WTC11 (cell line): ENCODE data around the gene DBNL. TPM values are rescaled to one million over a fixed set of nuclear protein-coding genes. Genes with fewer than 3 reads are reported as not detected.

Experiments
- ATAC-seq: fragments of 200-7000 bp; cut with Tn5 transposase; 2 replicates; pipeline ENCODE4 v1.10.0; 2021; ENCODE audit warnings: mild to moderate bottlenecking, moderate library complexity
- CTCF ChIA-PET: fragments of 300-600 bp; sonication (Branson Sonifier 250); formaldehyde crosslinking; loops from one replicate; lab custom pipeline; 2021; ENCODE audit warnings: antibody characterized with exemption; lab: Charles Lee
- POLR2A ChIA-PET: fragments of 350-600 bp; sonication (Branson Sonifier 250); formaldehyde crosslinking; loops from one replicate; lab custom pipeline; 2021; ENCODE audit warnings: antibody characterized with exemption; lab: Charles Lee
- DNase-seq: peaks from one replicate; pipeline ENCODE4 v3.0.0; 2021; ENCODE audit warnings: low spot score
- H3K27ac Mint-ChIP-seq: 2 replicates; pipeline ENCODE4 v1.8.0; 2021; ENCODE audit warnings: mixed read lengths
- H3K27me3 Mint-ChIP-seq: 2 replicates; pipeline ENCODE4 v1.8.0; 2021; ENCODE audit warnings: low read depth, mild to moderate bottlenecking, moderate library complexity, mixed read lengths
- H3K36me3 Mint-ChIP-seq: 2 replicates; pipeline ENCODE4 v1.8.0; 2021; ENCODE audit warnings: mixed read lengths
- H3K4me1 Mint-ChIP-seq: 2 replicates; pipeline ENCODE4 v1.8.0; 2022; ENCODE audit warnings: mixed read lengths
- H3K4me3 Mint-ChIP-seq: 2 replicates; pipeline ENCODE4 v1.8.0; 2021; ENCODE audit warnings: mild to moderate bottlenecking, moderate library complexity, mixed read lengths
- H3K9me3 Mint-ChIP-seq: 2 replicates; pipeline ENCODE4 v1.8.0; 2021; ENCODE audit warnings: mixed read lengths
- CBFB ChIP-seq: sonication (generic); formaldehyde crosslinking; IDR thresholded peaks from 2 replicates; pipeline ENCODE4 v1.8.1; 2022; ENCODE audit warnings: mild to moderate bottlenecking, low read depth, missing genetic modification reagents
- E2F4 ChIP-seq: sonication (generic); formaldehyde crosslinking; IDR thresholded peaks from 2 replicates; pipeline ENCODE4 v1.8.1; 2022; ENCODE audit warnings: low read depth, mild to moderate bottlenecking, moderate library complexity, missing genetic modification reagents, borderline replicate concordance
- ELF4 ChIP-seq: sonication (generic); formaldehyde crosslinking; IDR thresholded peaks from 2 replicates; pipeline ENCODE4 v1.8.1; 2022; ENCODE audit warnings: low read depth, mild to moderate bottlenecking, moderate library complexity, missing genetic modification reagents
- EMX1 ChIP-seq: fragments of 250-450 bp; sonication (Bioruptor Pico); IDR thresholded peaks from 2 replicates; pipeline ENCODE4 v1.8.0; 2021; ENCODE audit warnings: mild to moderate bottlenecking
- ESRRA ChIP-seq: sonication (generic); formaldehyde crosslinking; IDR thresholded peaks from 2 replicates; pipeline ENCODE4 v1.8.1; 2022; ENCODE audit warnings: mild to moderate bottlenecking, missing genetic modification reagents, borderline replicate concordance
- ETV6 ChIP-seq: sonication (generic); formaldehyde crosslinking; IDR thresholded peaks from 2 replicates; pipeline ENCODE4 v1.8.1; 2022; ENCODE audit warnings: mild to moderate bottlenecking, missing genetic modification reagents
- FOXK1 ChIP-seq: sonication (generic); formaldehyde crosslinking; IDR thresholded peaks from 2 replicates; pipeline ENCODE4 v1.8.0; 2022; ENCODE audit warnings: mild to moderate bottlenecking, moderate library complexity, missing genetic modification reagents
- FOXP4 ChIP-seq: sonication (generic); formaldehyde crosslinking; IDR thresholded peaks from 2 replicates; pipeline ENCODE4 v1.8.0; 2022; ENCODE audit warnings: mild to moderate bottlenecking, missing genetic modification reagents
- GTF2I ChIP-seq: fragments of 250-450 bp; sonication (Bioruptor Pico); conservative IDR thresholded peaks from 2 replicates; pipeline ENCODE4 v1.4.0; 2021; ENCODE audit warnings: mild to moderate bottlenecking
- IRF2 ChIP-seq: sonication (generic); formaldehyde crosslinking; IDR thresholded peaks from 2 replicates; pipeline ENCODE4 v1.8.0; 2022; ENCODE audit warnings: low read depth, missing genetic modification reagents, borderline replicate concordance
- KAT7 ChIP-seq: sonication (generic); formaldehyde crosslinking; IDR thresholded peaks from 2 replicates; pipeline ENCODE4 v1.8.1; 2023; ENCODE audit warnings: missing genetic modification reagents, mild to moderate bottlenecking, borderline replicate concordance
- PRRX2 ChIP-seq: fragments of 250-450 bp; sonication (Bioruptor Pico); IDR thresholded peaks from 2 replicates; pipeline ENCODE4 v1.8.0; 2021; ENCODE audit warnings: mild to moderate bottlenecking
- SMAD4 ChIP-seq: sonication (generic); formaldehyde crosslinking; IDR thresholded peaks from 2 replicates; pipeline ENCODE4 v1.8.0; 2022; ENCODE audit warnings: mild to moderate bottlenecking, missing genetic modification reagents
- SOX15 ChIP-seq: fragments of 250-450 bp; sonication (Bioruptor Pico); IDR thresholded peaks from 2 replicates; pipeline ENCODE4 v1.9.0; 2021; ENCODE audit warnings: mild to moderate bottlenecking
- ZNF263 ChIP-seq: sonication (generic); formaldehyde crosslinking; IDR thresholded peaks from 2 replicates; pipeline ENCODE4 v1.8.1; 2022; ENCODE audit warnings: low read depth, mild to moderate bottlenecking, moderate library complexity, missing genetic modification reagents
- ZNF281 ChIP-seq: sonication (generic); formaldehyde crosslinking; IDR thresholded peaks from 2 replicates; pipeline ENCODE4 v1.8.0; 2023; ENCODE audit warnings: mild to moderate bottlenecking, missing genetic modification reagents
- ZNF396 ChIP-seq: fragments of 250-450 bp; sonication (Bioruptor Pico); IDR thresholded peaks from 2 replicates; pipeline ENCODE4 v1.8.0; 2021; ENCODE audit warnings: mild to moderate bottlenecking, moderate library complexity, borderline replicate concordance
- ZNF416 ChIP-seq: fragments of 250-450 bp; sonication (Bioruptor Pico); IDR thresholded peaks from 2 replicates; pipeline ENCODE4 v1.9.0; 2021; ENCODE audit warnings: mild to moderate bottlenecking, inconsistent platforms
- ZSCAN18 ChIP-seq: fragments of 250-450 bp; sonication (Bioruptor Pico); IDR thresholded peaks from 2 replicates; pipeline ENCODE4 v2.1.2; 2022; ENCODE audit warnings: mild to moderate bottlenecking, moderate library complexity
- total RNA-seq: library from RNA; stranded (reverse); gene quantifications from 3 replicates; pipeline ENCODE4 v1.2.3, GENCODE V29; 2021

Gene DBNL
- total RNA-seq, 1 experiment from 2014 or later = 36.1 TPM

- no peak for TF ChIP-seq CBFB (CRISPR knock-in tag)
- no peak for TF ChIP-seq IRF2
- no peak for TF ChIP-seq PRRX2
- no peak for TF ChIP-seq SOX15 (CRISPR knock-in tag)
- no peak for TF ChIP-seq ELF4
- H3K27ac Mint-ChIP-seq = no peak overlapping the region
- peaks cover 22% of the 10 kb centered on the region for H3K27me3 Mint-ChIP-seq
- H3K4me1 Mint-ChIP-seq = peaks cover 17% of the 10 kb centered on the region; the same call in 1 of the 2 replicates
- DNase-seq = peak; percentile 39
- POLR2A ChIA-PET = interaction anchor here (0.6 to 0.7 kb wide), 2 partner anchors 16 to 18 kb away, joined by 3 to 5 read pairs; no protein-coding TSS in a partner anchor
- ATAC-seq = no peak
- CTCF ChIA-PET = interaction anchor here (0.6 to 1.9 kb wide), 6 partner anchors 13 to 129 kb away, joined by 3 to 8 read pairs (median 3); no protein-coding TSS in a partner anchor
- no peak overlapping the region for H3K4me3 Mint-ChIP-seq
- peaks cover 5% of the 10 kb centered on the region; the same call in 1 of the 2 replicates for H3K36me3 Mint-ChIP-seq
- no peaks in the 10 kb centered on the region for H3K9me3 Mint-ChIP-seq
These were observed 41.0 kb downstream of the DBNL start for GRCh38 chr7:44085546-44085945.

GRCh38 chr7:44086627-44087026 lies 42.1 kb downstream of the DBNL start:
- ChIA-PET CTCF (no interaction called here), POLR2A (no interaction called here)
- no peaks in the 10 kb centered on the region for H3K9me3 Mint-ChIP-seq

More at GRCh38 chr7:44086627-44087026, 42.1 kb downstream of the DBNL start:
- Mint-ChIP-seq H3K36me3 (no peaks in the 10 kb centered on the region), H3K4me3 (no peak overlapping the region), H3K4me1 (peaks cover 11% of the 10 kb centered on the region; the same call in 1 of the 2 replicates), H3K27me3 (peaks cover 22% of the 10 kb centered on the region), H3K27ac (no peak overlapping the region)
- TF ChIP-seq ZSCAN18 (no peak), ZNF263 (CRISPR knock-in tag) (no peak), ZNF396 (CRISPR knock-in tag) (no peak), KAT7 (CRISPR knock-in tag) (no peak), ETV6 (CRISPR knock-in tag) (no peak), FOXP4 (CRISPR knock-in tag) (no peak), E2F4 (CRISPR knock-in tag) (no peak), GTF2I (CRISPR knock-in tag) (no peak), FOXK1 (CRISPR knock-in tag) (no peak), SMAD4 (CRISPR knock-in tag) (no peak), ZNF281 (CRISPR knock-in tag) (no peak), EMX1 (CRISPR knock-in tag) (no peak), ELF4 (no peak), ZNF416 (no peak), ESRRA (CRISPR knock-in tag) (no peak)
- DNase-seq (no peak), ATAC-seq (no peak)
